Neuronal stem cell (in vitro differentiated cells): ENCODE results near the gene HMGB1.

Experiments used
- DNase-seq: peaks from one replicate; pipeline ENCODE4 v3.0.0-alpha.2; 2013; ENCODE audit warnings: low spot score
- H2AFZ ChIP-seq: one replicate; pipeline ENCODE4 v1.6.1; 2013; ENCODE audit warnings: mild to moderate bottlenecking, low read length, inconsistent platforms
- H2AK5ac ChIP-seq: 2 replicates; pipeline ENCODE4 v1.6.1; 2013; ENCODE audit warnings: low read depth, mild to moderate bottlenecking, inconsistent platforms, low read length, moderate library complexity, mixed read lengths
- H2BK120ac ChIP-seq: 2 replicates; pipeline ENCODE4 v1.6.1; 2013; ENCODE audit warnings: low read depth, mild to moderate bottlenecking, inconsistent platforms, low read length, moderate library complexity, mixed read lengths
- H2BK12ac ChIP-seq: one replicate; pipeline ENCODE4 v1.6.1; 2013; ENCODE audit warnings: low read length, inconsistent platforms
- H2BK15ac ChIP-seq: 2 replicates; pipeline ENCODE4 v1.6.1; 2013; ENCODE audit warnings: mild to moderate bottlenecking, low read length, inconsistent platforms, mixed read lengths
- H2BK5ac ChIP-seq: one replicate; pipeline ENCODE4 v1.6.1; 2013; ENCODE audit warnings: inconsistent platforms, mild to moderate bottlenecking, low read length, moderate library complexity
- H3K14ac ChIP-seq: one replicate; pipeline ENCODE4 v1.6.1; 2013; ENCODE audit warnings: low read length, inconsistent platforms
- H3K18ac ChIP-seq: 2 replicates; pipeline ENCODE4 v1.6.1; 2013; ENCODE audit warnings: low read length, inconsistent platforms
- H3K23ac ChIP-seq: 2 replicates; pipeline ENCODE4 v1.6.1; 2013; ENCODE audit warnings: low read depth, mild to moderate bottlenecking, mixed read lengths, low read length, inconsistent platforms; ENCODE audit not compliant: poor library complexity
- H3K27ac ChIP-seq: replicated peaks from 3 replicates; pipeline ENCODE4 v1.5.1; 2013; ENCODE audit warnings: low read length, inconsistent platforms
- H3K27me3 ChIP-seq, 3 experiments: 2 replicates each; pipeline ENCODE4 v1.6.1; 2013; ENCODE audit warnings: low read length in 3 of 3, mild to moderate bottlenecking in 2 of 3, inconsistent platforms in 1 of 3, low read depth in 1 of 3, mixed read lengths in 1 of 3, moderate library complexity in 1 of 3; ENCODE audit not compliant: control insufficient read depth in 3 of 3, insufficient read depth in 3 of 3
- H3K36me3 ChIP-seq, 2 donors: replicated peaks in 1 of 2; 2 replicates each; pipeline ENCODE4 v1.6.1; 2013; ENCODE audit warnings: low read length in 2 of 2; ENCODE audit not compliant: control insufficient read depth in 2 of 2, insufficient read depth in 2 of 2
- H3K4ac ChIP-seq: 2 replicates; pipeline ENCODE4 v1.6.1; 2013; ENCODE audit warnings: inconsistent platforms, mild to moderate bottlenecking, low read length, moderate library complexity
- H3K4me1 ChIP-seq, 2 donors: 1 replicate in 1 of 2; 2 replicates in 1 of 2; pipeline ENCODE4 v1.6.1; 2013; ENCODE audit warnings: low read length in 2 of 2, low read depth in 1 of 2; ENCODE audit not compliant: control insufficient read depth in 2 of 2, insufficient read depth in 1 of 2
- H3K4me2 ChIP-seq: one replicate; pipeline ENCODE4 v1.6.1; 2013; ENCODE audit warnings: mild to moderate bottlenecking, low read length, inconsistent platforms; ENCODE audit not compliant: insufficient read depth, poor library complexity, severe bottlenecking
- H3K4me3 ChIP-seq, 2 donors: 2 replicates each; pipeline ENCODE4 v1.5.1; 2013; ENCODE audit warnings: low read length in 2 of 2, mild to moderate bottlenecking in 2 of 2, inconsistent platforms in 1 of 2, moderate library complexity in 1 of 2
- H3K79me1 ChIP-seq: one replicate; pipeline ENCODE4 v1.6.1; 2013; ENCODE audit warnings: low read depth, mild to moderate bottlenecking, inconsistent platforms, low read length, moderate library complexity
- H3K9ac ChIP-seq: one replicate; pipeline ENCODE4 v1.6.1; 2013; ENCODE audit warnings: mild to moderate bottlenecking, low read depth, low read length, inconsistent platforms; ENCODE audit not compliant: poor library complexity
- H3K9me3 ChIP-seq, 2 donors: replicated peaks in 1 of 2; 2 replicates each; pipeline versions ENCODE3 to v1.6.1; 2013; ENCODE audit warnings: low read length in 2 of 2, mild to moderate bottlenecking in 2 of 2, inconsistent platforms in 1 of 2, low read depth in 1 of 2, mixed read lengths in 1 of 2, moderate library complexity in 1 of 2; ENCODE audit not compliant: control insufficient read depth in 2 of 2, insufficient read depth in 1 of 2
- H4K8ac ChIP-seq: one replicate; pipeline ENCODE4 v1.6.1; 2013; ENCODE audit warnings: low read depth, mild to moderate bottlenecking, inconsistent platforms, low read length, moderate library complexity
- H4K91ac ChIP-seq: one replicate; pipeline ENCODE4 v1.6.1; 2013; ENCODE audit warnings: low read length, low read depth, mild to moderate bottlenecking, inconsistent platforms; ENCODE audit not compliant: poor library complexity
- WGBS, 2 donors: extraction: QIAGEN DNeasy Blood & Tissue Kit; methylation state at CpG; one replicate each; pipeline ENCODE4 v1.1.7; 2013; ENCODE audit warnings: missing lambda C conversion rate in 2 of 2, mixed read lengths in 1 of 2; ENCODE audit not compliant: insufficient read length in 2 of 2, insufficient replicate concordance in 1 of 2; ENCODE audit errors: extremely low coverage in 2 of 2; 5-methylcytosine and 5-hydroxymethylcytosine counted together

The HMGB1 gene

DNA sequence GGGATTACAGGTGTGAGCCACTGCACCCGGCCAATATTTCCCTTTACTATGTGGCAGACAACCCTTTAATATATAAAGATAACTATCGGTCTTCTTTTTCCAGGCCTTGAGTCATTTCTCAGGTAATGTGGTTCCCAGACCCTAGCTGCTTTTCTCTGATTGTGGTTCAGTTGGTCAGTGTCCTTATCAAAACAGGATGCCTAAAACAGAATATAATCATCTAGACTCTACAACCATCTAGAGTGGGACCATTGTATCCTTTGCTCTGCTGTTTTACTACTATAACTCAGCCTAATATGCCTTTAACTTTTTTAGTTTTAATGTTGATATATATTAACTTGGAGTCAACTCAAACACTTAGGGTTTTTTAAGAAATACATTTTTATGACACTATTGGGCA lies 30.0 kb upstream of the HMGB1 start:
- no CpG with 5 or more reads among the region's 2 CpGs for WGBS, 2 donors
- Histone ChIP-seq H4K91ac (no peak overlapping the region), H3K9me3 (no peaks in the 10 kb centered on the region), H3K23ac (no peak overlapping the region), H3K18ac (no peak overlapping the region), H3K79me1 (no peaks in the 10 kb centered on the region), H3K27me3 (no peaks in the 10 kb centered on the region), H3K27ac (no peak overlapping the region), H3K4ac (no peak overlapping the region), H4K8ac (no peak overlapping the region), H3K9ac (no peak overlapping the region), H2BK12ac (no peak overlapping the region), H2AFZ (no peak overlapping the region), H2BK120ac (no peak overlapping the region), H2AK5ac (no peak overlapping the region), H3K4me3 (no peak overlapping the region), H3K4me1 (peaks cover 0 to 4% of the 10 kb centered on the region in 2 donors), H3K14ac (no peak overlapping the region), H3K4me2 (no peak overlapping the region), H2BK15ac (no peak overlapping the region), H3K36me3 (no peaks in the 10 kb centered on the region), H2BK5ac (no peak overlapping the region)
- no peak for DNase-seq

DNA sequence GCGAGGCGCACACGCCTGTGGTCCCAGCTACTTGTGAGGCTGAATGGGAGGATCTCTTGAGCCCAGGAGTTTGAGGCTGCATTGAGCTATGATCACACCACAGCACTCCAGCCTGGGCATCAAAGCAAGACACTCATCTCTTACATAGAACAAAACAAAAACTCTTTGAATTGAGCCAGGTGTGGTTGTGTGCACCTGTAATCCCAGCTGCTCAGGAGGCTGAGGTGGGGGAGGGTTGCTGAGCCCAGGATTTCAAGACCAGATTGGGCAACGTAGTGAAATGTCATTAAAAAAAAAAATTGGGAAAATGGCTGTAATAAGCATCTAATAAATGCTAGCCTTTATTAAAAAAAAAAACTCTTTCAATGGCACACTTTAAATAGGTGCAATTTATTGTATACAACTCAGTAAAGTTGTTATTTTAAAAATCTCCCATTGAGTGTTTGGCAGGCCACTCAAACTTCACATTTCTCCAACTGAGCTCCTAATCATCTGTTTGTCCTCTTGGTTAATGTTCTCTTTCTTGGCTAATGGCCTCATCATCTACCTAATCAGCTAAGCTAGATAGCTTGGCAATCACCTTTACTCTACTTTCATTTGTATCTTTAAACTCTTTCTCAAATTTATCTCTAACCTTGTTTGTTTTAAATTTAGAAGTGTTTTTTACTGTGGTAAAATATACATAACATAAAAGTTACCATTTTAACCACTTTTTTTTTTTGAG lies 28.1 kb upstream of the HMGB1 start:
- no peak overlapping the region for H2AFZ ChIP-seq
- H3K23ac ChIP-seq, result no peak overlapping the region
- no peak overlapping the region for H2BK5ac ChIP-seq
- WGBS, 2 donors, result no CpG with 5 or more reads among the region's 4 CpGs
- H3K27ac ChIP-seq, result no peak overlapping the region
- H3K4me2 ChIP-seq, result no peak overlapping the region
- H2BK15ac ChIP-seq, result no peak overlapping the region
- H3K79me1 ChIP-seq, result no peaks in the 10 kb centered on the region
- no peak overlapping the region for H2BK120ac ChIP-seq
- H3K9me3 ChIP-seq, result no peaks in the 10 kb centered on the region
- H3K27me3 ChIP-seq, result no peaks in the 10 kb centered on the region
- H4K8ac ChIP-seq, result no peak overlapping the region
- no peak overlapping the region for H4K91ac ChIP-seq
- DNase-seq, result no peak
- H3K14ac ChIP-seq, result no peak overlapping the region
- H3K4ac ChIP-seq, result no peak overlapping the region
- H2BK12ac ChIP-seq, result no peak overlapping the region
- no peak overlapping the region for H3K9ac ChIP-seq
- peaks cover 0 to 1% of the 10 kb centered on the region in 2 donors for H3K4me1 ChIP-seq
- H2AK5ac ChIP-seq, result no peak overlapping the region
- no peak overlapping the region for H3K4me3 ChIP-seq
- no peaks in the 10 kb centered on the region for H3K36me3 ChIP-seq
- H3K18ac ChIP-seq, result no peak overlapping the region

DNA sequence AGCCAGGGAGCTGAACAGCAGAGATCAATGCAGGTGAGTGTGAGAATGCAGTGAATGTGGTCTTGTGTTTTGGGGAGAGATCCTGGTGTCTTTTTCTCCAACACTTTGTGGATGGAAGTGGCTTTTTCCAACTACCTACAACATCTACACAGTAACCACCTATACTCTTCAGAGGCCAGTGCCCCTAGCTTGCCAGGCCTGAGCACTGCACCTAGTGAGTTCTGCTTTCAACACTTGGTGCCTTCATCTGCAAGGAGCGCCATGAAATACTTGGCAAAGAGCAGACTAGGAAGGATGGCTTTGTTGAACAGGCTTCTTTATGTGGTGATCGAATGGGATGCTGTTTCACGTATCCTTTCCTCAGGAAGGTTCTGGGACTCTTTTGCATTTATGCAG lies 21.3 kb upstream of the HMGB1 start:
- Histone ChIP-seq H3K27ac (no peak overlapping the region), H3K14ac (no peak overlapping the region), H2BK15ac (no peak overlapping the region), H2BK120ac (no peak overlapping the region), H3K36me3 (no peaks in the 10 kb centered on the region), H3K18ac (no peak overlapping the region), H3K4me1 (peaks cover 0 to 1% of the 10 kb centered on the region in 2 donors), H2AK5ac (no peak overlapping the region), H3K4ac (no peak overlapping the region), H2AFZ (no peak overlapping the region), H3K27me3 (no peaks in the 10 kb centered on the region), H2BK5ac (no peak overlapping the region), H3K9ac (no peak overlapping the region), H4K8ac (no peak overlapping the region), H3K79me1 (peaks cover 1% of the 10 kb centered on the region), H4K91ac (no peak overlapping the region), H2BK12ac (no peak overlapping the region), H3K4me3 (no peak overlapping the region), H3K9me3 (no peaks in the 10 kb centered on the region), H3K4me2 (no peak overlapping the region), H3K23ac (no peak overlapping the region)
- WGBS, 2 donors, result no CpG with 5 or more reads among the region's 3 CpGs
- DNase-seq, result no peak

DNA sequence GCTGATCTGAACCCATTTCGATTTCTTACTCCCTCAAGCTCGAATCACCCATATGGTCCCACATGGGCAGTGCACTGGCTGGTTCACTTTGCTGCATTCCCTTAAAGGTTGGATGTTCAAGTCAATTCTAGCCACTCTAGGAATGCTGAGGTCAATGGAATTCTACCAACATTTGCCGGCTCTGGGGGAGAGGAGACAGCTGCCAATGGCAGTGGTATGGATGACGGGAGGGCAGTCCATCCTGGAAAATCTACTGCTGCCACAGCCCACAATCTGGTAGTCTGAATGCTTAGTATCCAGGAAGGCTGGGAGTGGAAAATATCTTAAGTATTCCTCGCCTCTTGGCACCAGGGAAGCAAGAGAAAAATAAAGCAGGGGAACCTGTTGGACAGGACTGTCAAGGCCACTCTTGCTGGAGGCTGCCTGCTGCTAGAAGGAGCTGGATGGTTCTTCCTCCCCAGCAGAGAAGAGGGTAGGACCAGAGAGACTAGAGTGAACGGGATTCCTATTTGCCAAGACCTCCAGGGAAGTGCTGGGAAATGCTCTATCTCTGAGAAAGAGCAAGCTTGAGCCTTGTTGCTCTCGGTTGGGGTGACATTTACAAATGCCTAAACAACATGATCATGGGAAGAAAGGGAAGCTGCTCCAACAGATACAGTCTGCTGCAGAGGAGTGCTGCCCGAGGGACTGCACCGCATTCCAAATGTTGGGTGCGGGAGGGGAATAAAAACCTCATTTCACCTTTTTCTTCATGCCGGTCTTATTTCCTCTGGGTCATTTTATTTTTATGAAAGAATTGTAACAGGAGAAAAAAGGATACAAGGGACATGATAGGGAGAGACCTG lies 20.7 kb upstream of the HMGB1 start:
- no peak overlapping the region for H3K4ac ChIP-seq
- H3K4me1 ChIP-seq, result peaks cover 0 to 1% of the 10 kb centered on the region in 2 donors
- H3K4me2 ChIP-seq, result no peak overlapping the region
- H3K14ac ChIP-seq, result no peak overlapping the region
- no peak overlapping the region for H2BK5ac ChIP-seq
- no peaks in the 10 kb centered on the region for H3K9me3 ChIP-seq
- no peak overlapping the region for H2AFZ ChIP-seq
- H3K23ac ChIP-seq, result peak overlapping the region; percentile 25
- no peak overlapping the region for H4K8ac ChIP-seq
- H2AK5ac ChIP-seq, result no peak overlapping the region
- H3K36me3 ChIP-seq, result no peaks in the 10 kb centered on the region
- H3K27ac ChIP-seq, result no peak overlapping the region
- H3K4me3 ChIP-seq, result no peak overlapping the region
- no peak overlapping the region for H2BK12ac ChIP-seq
- H2BK120ac ChIP-seq, result no peak overlapping the region
- no peak overlapping the region for H4K91ac ChIP-seq
- peaks cover 1% of the 10 kb centered on the region for H3K79me1 ChIP-seq
- no CpG with 5 or more reads among the region's 11 CpGs for WGBS, 2 donors
- no peak for DNase-seq
- H3K9ac ChIP-seq, result no peak overlapping the region
- peak overlapping the region; percentile 13 for H3K18ac ChIP-seq
- H3K27me3 ChIP-seq, result no peaks in the 10 kb centered on the region
- H2BK15ac ChIP-seq, result peak overlapping the region; percentile 15
